HFFc6 (cell line): ENCODE results near the gene EDC4. TPM values are rescaled to one million over a fixed set of nuclear protein-coding genes. Genes with fewer than 3 reads are reported as not detected.

Experiments used
- DNase-seq: peaks from one replicate; pipeline ENCODE4 v3.0.0-alpha.2; 2018
- H3K27ac Mint-ChIP-seq: 2 replicates; pipeline ENCODE4 v1.8.0; 2020; ENCODE audit warnings: mild to moderate bottlenecking, mixed read lengths
- H3K27me3 Mint-ChIP-seq: 2 replicates; pipeline ENCODE4 v1.8.0; 2021; ENCODE audit warnings: mild to moderate bottlenecking, moderate library complexity, mixed read lengths; ENCODE audit not compliant: insufficient read depth
- H3K36me3 Mint-ChIP-seq: 2 replicates; pipeline ENCODE4 v1.8.0; 2021; ENCODE audit warnings: low read depth, mixed read lengths
- H3K4me1 Mint-ChIP-seq: 2 replicates; pipeline ENCODE4 v1.8.0; 2020; ENCODE audit warnings: low read depth, mixed read lengths
- H3K4me3 Mint-ChIP-seq: 2 replicates; pipeline ENCODE4 v1.8.0; 2020; ENCODE audit warnings: mild to moderate bottlenecking, moderate library complexity, mixed read lengths
- H3K9me3 Mint-ChIP-seq: 2 replicates; pipeline ENCODE4 v1.8.0; 2020; ENCODE audit warnings: mild to moderate bottlenecking, mixed read lengths
- long read RNA-seq: library from polyadenylated mRNA; unstranded; transcript quantifications from one replicate; pipeline ENCODE4 v2.0.0, GENCODE V29; 2019
- total RNA-seq, 6 experiments: library from RNA; stranded (reverse); fragmentation: NEBNext Ultra II Directional; extraction: Animal tissue kit (Norgen Biotek cat#: 25700); gene quantifications; 2 replicates in 1 of 6; 3 replicates in 5 of 6; pipeline ENCODE4 v1.2.3, GENCODE V29; 2021
- TF ChIP-seq, protein P1 (sequence below): fragments of 200-600 bp; sonication (generic); IDR thresholded peaks from 2 replicates; pipeline ENCODE4 v1.5.0; 2021; ENCODE audit warnings: antibody characterized with exemption, mild to moderate bottlenecking

EDC4 gene, protein sequence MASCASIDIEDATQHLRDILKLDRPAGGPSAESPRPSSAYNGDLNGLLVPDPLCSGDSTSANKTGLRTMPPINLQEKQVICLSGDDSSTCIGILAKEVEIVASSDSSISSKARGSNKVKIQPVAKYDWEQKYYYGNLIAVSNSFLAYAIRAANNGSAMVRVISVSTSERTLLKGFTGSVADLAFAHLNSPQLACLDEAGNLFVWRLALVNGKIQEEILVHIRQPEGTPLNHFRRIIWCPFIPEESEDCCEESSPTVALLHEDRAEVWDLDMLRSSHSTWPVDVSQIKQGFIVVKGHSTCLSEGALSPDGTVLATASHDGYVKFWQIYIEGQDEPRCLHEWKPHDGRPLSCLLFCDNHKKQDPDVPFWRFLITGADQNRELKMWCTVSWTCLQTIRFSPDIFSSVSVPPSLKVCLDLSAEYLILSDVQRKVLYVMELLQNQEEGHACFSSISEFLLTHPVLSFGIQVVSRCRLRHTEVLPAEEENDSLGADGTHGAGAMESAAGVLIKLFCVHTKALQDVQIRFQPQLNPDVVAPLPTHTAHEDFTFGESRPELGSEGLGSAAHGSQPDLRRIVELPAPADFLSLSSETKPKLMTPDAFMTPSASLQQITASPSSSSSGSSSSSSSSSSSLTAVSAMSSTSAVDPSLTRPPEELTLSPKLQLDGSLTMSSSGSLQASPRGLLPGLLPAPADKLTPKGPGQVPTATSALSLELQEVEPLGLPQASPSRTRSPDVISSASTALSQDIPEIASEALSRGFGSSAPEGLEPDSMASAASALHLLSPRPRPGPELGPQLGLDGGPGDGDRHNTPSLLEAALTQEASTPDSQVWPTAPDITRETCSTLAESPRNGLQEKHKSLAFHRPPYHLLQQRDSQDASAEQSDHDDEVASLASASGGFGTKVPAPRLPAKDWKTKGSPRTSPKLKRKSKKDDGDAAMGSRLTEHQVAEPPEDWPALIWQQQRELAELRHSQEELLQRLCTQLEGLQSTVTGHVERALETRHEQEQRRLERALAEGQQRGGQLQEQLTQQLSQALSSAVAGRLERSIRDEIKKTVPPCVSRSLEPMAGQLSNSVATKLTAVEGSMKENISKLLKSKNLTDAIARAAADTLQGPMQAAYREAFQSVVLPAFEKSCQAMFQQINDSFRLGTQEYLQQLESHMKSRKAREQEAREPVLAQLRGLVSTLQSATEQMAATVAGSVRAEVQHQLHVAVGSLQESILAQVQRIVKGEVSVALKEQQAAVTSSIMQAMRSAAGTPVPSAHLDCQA (N-terminal part only)
- 10 to 100 TPM; 60.2 to 81.0 (median 63.6) TPM for total RNA-seq
- long read RNA-seq, full-length matches to known transcripts = 10 of 25 reads
- long read RNA-seq, partial matches to known transcripts = 10 of 25 reads
- long read RNA-seq, other reads (novel, unspliced or antisense) = 5 of 25 reads

DNA sequence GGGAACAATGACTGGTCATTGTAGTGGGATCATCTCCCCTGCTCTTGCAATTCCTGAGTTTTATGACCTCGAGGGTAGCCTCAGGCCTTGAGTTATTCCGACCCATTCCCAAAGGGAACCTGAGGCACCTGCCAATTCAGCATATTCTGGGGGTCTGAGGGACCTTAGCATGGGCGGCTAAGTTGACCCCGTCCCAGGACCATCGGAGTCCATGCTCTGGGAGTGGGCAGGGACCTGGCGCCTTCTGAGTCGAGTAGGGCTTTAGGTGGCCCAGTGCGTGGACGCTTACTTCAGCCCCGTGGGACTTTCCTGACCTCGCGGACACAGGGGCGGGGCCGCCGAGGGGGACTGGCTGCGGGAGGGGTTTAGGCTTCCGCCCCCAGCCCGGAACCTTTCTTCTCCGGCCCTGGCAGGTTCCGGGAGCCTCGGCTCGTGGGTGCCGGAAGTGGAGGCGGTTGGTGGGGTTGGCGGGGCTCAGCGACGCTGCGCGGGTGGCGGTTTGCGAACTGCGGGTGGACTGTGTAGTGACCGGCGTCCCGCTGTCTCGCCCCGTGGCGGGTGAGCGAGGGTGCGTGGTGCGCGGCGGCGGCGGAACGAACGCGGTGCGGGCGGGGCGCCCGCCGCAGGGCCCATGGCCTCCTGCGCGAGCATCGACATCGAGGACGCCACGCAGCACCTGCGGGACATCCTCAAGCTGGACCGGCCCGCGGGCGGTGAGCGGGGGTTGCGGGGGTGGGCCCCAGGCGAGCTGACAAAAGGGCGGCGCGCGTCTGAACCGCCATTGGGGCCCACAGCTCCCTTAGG is at the start of gene EDC4:
Gene EDC4 (plus strand): TSS at position 422 of the 804 bp plus-strand sequence. CDS start 210 bp downstream, at position 632.
- peak; percentile 76 for DNase-seq
- peak within 1 kb of the TSS; percentile 96 for H3K4me3 Mint-ChIP-seq

DNA sequence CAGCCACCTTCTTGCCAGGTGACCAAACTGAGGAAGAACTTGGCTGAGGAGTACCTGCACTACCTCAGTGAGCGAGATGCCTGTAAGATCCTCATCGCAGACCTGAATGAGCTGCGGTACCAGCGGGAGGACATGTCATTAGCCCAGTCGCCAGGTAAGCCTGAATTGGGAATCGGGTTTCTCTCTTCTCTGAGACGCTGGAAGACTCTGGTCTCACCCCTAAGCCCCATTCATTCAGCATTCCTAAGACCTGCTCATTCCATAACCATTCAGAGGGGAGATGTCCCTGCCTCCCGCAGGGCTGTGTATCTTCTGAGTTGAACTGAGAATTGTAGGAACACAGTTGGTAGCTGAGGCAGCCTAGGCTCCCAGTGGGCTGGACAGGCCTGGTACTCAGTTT is 47.7 kb upstream of the EDC4 start:
- no peak overlapping the region for H3K27ac Mint-ChIP-seq
- H3K4me3 Mint-ChIP-seq = no peak overlapping the region
- no peak for DNase-seq
- H3K27me3 Mint-ChIP-seq = peaks cover 6% of the 10 kb centered on the region; the same call in 1 of the 2 replicates
- H3K36me3 Mint-ChIP-seq = peaks cover 9% of the 10 kb centered on the region; the same call in 1 of the 2 replicates
- TF ChIP-seq, protein P1, sequence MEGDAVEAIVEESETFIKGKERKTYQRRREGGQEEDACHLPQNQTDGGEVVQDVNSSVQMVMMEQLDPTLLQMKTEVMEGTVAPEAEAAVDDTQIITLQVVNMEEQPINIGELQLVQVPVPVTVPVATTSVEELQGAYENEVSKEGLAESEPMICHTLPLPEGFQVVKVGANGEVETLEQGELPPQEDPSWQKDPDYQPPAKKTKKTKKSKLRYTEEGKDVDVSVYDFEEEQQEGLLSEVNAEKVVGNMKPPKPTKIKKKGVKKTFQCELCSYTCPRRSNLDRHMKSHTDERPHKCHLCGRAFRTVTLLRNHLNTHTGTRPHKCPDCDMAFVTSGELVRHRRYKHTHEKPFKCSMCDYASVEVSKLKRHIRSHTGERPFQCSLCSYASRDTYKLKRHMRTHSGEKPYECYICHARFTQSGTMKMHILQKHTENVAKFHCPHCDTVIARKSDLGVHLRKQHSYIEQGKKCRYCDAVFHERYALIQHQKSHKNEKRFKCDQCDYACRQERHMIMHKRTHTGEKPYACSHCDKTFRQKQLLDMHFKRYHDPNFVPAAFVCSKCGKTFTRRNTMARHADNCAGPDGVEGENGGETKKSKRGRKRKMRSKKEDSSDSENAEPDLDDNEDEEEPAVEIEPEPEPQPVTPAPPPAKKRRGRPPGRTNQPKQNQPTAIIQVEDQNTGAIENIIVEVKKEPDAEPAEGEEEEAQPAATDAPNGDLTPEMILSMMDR = no peak
- H3K4me1 Mint-ChIP-seq = peaks cover 11% of the 10 kb centered on the region
- no peaks in the 10 kb centered on the region for H3K9me3 Mint-ChIP-seq

More for the DNA sequence above, at the start of gene EDC4:
- Mint-ChIP-seq H3K27ac (peak within 1 kb of the TSS; percentile 88), H3K36me3 (peaks cover 23% of the 10 kb centered on the region), H3K9me3 (no peaks in the 10 kb centered on the region), H3K4me1 (peaks cover 29% of the 10 kb centered on the region), H3K27me3 (no peaks in the 10 kb centered on the region; the same call in none of the 2 replicates)
- TF ChIP-seq, protein P1 = no peak

DNA sequence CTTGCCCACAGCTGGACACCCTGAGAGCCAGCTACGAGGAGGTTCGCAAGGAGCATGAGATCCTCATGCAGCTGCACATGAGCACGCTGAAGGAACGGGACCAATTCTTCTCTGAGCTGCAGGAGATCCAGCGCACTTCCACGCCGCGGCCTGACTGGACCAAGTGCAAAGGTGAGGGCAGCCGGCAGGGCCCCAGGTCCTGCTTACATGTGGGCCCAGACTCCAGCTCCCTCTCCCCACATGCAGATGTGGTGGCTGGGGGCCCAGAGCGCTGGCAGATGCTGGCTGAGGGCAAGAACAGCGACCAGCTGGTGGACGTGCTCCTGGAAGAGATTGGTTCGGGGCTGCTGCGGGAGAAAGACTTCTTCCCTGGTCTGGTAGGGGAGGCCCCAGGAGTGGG is 46.9 kb upstream of the EDC4 start:
- peaks cover 11% of the 10 kb centered on the region; the same call in 1 of the 2 replicates for H3K36me3 Mint-ChIP-seq
- H3K4me1 Mint-ChIP-seq = peaks cover 11% of the 10 kb centered on the region
- no peak overlapping the region for H3K27ac Mint-ChIP-seq
- H3K4me3 Mint-ChIP-seq = no peak overlapping the region
- peaks cover 6% of the 10 kb centered on the region; the same call in 1 of the 2 replicates for H3K27me3 Mint-ChIP-seq
- no peaks in the 10 kb centered on the region for H3K9me3 Mint-ChIP-seq
- no peak for DNase-seq
- TF ChIP-seq, protein P1 = no peak

DNA sequence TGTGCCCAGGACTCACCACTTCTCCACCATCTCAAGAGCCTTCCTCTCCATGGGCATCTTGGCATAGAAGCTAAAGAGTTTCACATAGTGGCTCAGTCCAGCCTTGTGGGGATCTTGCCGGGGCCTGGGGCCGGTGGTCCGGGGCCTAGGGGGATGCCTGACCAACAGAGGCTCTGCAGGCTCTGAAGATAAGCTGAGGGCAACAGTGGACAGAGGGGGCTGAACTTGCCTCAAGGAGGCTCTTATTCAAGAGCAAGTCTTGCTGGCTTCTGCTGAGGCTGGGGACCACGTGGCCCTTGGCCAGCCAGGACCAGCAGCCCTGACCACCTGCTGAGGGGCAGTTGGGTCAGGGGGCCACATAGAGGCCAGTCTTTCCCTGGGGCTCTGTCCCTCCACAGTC is 44.2 kb upstream of the EDC4 start:
- H3K9me3 Mint-ChIP-seq = no peaks in the 10 kb centered on the region
- no peak overlapping the region for H3K4me3 Mint-ChIP-seq
- H3K27ac Mint-ChIP-seq = no peak overlapping the region
- DNase-seq = no peak
- H3K27me3 Mint-ChIP-seq = peaks cover 6% of the 10 kb centered on the region; the same call in 1 of the 2 replicates
- H3K36me3 Mint-ChIP-seq = peaks cover 15% of the 10 kb centered on the region; the same call in 1 of the 2 replicates
- H3K4me1 Mint-ChIP-seq = peaks cover 9% of the 10 kb centered on the region
- TF ChIP-seq, protein P1 = no peak
